A549 (cell line): ENCODE data around the gene GRID1.

Experiments
- CHD2 ChIP-seq: fragments of 150-350 bp; IDR thresholded peaks from 2 replicates; pipeline ENCODE4 v1.6.1; 2014; ENCODE audit warnings: low read length; ENCODE audit not compliant: partially characterized antibody
- CHD4 ChIP-seq: fragments of 200-600 bp; sonication (generic); IDR thresholded peaks from 2 replicates; pipeline ENCODE4 v1.6.1; 2016; ENCODE audit warnings: antibody characterized with exemption, mild to moderate bottlenecking, borderline replicate concordance
- EP300 ChIP-seq, 2 experiments: fragments of >200 bp; sonication (Bioruptor Twin); formaldehyde crosslinking; IDR thresholded peaks; 2 replicates in 1 of 2; 3 replicates in 1 of 2; pipeline ENCODE4 v1.6.1; 2016 to 2017
- ESRRA ChIP-seq: fragments of 150-350 bp; IDR thresholded peaks from 2 replicates; pipeline ENCODE4 v1.6.1; 2014; ENCODE audit warnings: mild to moderate bottlenecking, low read length, borderline replicate concordance
- JUN ChIP-seq, 2 experiments: fragments of >200 bp; sonication (Bioruptor Twin); formaldehyde crosslinking; IDR thresholded peaks; 2 replicates in 1 of 2; 3 replicates in 1 of 2; pipeline ENCODE4 v1.6.1; 2016 to 2017
- MYC ChIP-seq: IDR thresholded peaks from 2 replicates; pipeline ENCODE4 v1.6.1; 2012; ENCODE audit warnings: mild to moderate bottlenecking, inconsistent platforms, low read length, improper control_type of control experiment, borderline replicate concordance
- NFE2L2 ChIP-seq: fragments of 150-350 bp; conservative IDR thresholded peaks from 2 replicates; pipeline ENCODE4 v1.6.1; 2014; ENCODE audit warnings: low read length
- POLR2A ChIP-seq: IDR thresholded peaks from 2 replicates; pipeline ENCODE4 v1.6.1; 2012; ENCODE audit warnings: mild to moderate bottlenecking, low read length
- RCOR1 ChIP-seq: fragments of 150-350 bp; IDR thresholded peaks from 2 replicates; pipeline ENCODE4 v1.6.1; 2014; ENCODE audit warnings: antibody characterized with exemption, low read length, low read depth
- TF ChIP-seq, protein P1 (sequence below): IDR thresholded peaks from 2 replicates; pipeline ENCODE4 v1.6.1; 2012
- TF ChIP-seq, protein P2 (sequence below): fragments of 200-600 bp; sonication (generic); IDR thresholded peaks from 2 replicates; pipeline ENCODE4 v1.6.1; 2016; ENCODE audit warnings: antibody characterized with exemption, mild to moderate bottlenecking, moderate library complexity
- TF ChIP-seq, protein P3 (sequence below): fragments of 450-650 bp; IDR thresholded peaks from 2 replicates; pipeline ENCODE4 v1.6.1; 2014; ENCODE audit warnings: antibody characterized with exemption

DNA sequence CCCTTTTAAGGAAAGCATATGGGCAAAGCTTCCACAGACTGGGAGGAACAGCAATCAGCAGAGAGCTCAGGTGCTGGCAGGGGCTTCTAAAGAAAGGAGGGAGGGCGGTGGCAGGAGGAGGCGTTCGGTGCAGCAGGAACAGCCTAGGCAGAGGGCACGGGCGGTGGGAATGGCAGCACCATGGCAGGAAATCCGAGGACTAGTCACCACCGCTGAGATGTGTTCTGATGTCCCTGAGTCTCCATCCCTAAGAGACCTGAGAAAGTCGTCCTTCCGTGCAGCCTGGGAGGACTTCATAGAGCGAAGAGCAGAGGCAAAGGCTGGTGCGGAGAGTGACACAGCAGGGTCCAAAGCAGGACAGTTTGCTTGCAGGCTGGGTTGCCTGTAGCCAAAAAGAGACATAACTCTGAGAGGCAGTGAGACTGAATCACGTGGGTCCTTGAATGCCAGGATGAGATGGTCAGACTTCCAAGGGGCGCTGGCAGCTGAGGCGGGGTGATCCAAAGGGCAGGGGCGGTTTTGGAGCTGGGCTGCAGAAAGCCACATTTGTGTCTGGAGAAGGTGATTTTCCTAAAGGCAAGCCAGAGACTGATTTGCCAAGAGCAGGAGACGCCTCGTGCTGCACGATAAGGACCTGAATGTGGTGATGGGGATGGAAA, 35.8 kb upstream of the GRID1 start:
- TF ChIP-seq, protein P1, sequence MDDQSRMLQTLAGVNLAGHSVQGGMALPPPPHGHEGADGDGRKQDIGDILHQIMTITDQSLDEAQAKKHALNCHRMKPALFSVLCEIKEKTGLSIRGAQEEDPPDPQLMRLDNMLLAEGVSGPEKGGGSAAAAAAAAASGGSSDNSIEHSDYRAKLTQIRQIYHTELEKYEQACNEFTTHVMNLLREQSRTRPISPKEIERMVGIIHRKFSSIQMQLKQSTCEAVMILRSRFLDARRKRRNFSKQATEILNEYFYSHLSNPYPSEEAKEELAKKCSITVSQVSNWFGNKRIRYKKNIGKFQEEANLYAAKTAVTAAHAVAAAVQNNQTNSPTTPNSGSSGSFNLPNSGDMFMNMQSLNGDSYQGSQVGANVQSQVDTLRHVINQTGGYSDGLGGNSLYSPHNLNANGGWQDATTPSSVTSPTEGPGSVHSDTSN: no peak
- TF ChIP-seq JUN (IDR thresholded peaks at IDR 0.05) (no peak), ESRRA (no peak), EP300 (IDR thresholded peaks at IDR 0.05) (no peak), RCOR1 (no peak), NFE2L2 (no peak), CHD2 (no peak), MYC (no peak), POLR2A (no peak), CHD4 (no peak)
- TF ChIP-seq, protein P2, sequence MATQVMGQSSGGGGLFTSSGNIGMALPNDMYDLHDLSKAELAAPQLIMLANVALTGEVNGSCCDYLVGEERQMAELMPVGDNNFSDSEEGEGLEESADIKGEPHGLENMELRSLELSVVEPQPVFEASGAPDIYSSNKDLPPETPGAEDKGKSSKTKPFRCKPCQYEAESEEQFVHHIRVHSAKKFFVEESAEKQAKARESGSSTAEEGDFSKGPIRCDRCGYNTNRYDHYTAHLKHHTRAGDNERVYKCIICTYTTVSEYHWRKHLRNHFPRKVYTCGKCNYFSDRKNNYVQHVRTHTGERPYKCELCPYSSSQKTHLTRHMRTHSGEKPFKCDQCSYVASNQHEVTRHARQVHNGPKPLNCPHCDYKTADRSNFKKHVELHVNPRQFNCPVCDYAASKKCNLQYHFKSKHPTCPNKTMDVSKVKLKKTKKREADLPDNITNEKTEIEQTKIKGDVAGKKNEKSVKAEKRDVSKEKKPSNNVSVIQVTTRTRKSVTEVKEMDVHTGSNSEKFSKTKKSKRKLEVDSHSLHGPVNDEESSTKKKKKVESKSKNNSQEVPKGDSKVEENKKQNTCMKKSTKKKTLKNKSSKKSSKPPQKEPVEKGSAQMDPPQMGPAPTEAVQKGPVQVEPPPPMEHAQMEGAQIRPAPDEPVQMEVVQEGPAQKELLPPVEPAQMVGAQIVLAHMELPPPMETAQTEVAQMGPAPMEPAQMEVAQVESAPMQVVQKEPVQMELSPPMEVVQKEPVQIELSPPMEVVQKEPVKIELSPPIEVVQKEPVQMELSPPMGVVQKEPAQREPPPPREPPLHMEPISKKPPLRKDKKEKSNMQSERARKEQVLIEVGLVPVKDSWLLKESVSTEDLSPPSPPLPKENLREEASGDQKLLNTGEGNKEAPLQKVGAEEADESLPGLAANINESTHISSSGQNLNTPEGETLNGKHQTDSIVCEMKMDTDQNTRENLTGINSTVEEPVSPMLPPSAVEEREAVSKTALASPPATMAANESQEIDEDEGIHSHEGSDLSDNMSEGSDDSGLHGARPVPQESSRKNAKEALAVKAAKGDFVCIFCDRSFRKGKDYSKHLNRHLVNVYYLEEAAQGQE: no peak
- TF ChIP-seq, protein P3, sequence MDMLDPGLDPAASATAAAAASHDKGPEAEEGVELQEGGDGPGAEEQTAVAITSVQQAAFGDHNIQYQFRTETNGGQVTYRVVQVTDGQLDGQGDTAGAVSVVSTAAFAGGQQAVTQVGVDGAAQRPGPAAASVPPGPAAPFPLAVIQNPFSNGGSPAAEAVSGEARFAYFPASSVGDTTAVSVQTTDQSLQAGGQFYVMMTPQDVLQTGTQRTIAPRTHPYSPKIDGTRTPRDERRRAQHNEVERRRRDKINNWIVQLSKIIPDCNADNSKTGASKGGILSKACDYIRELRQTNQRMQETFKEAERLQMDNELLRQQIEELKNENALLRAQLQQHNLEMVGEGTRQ: no peak
